Measurements from ENCODE around the gene SMIM9.
"Not testable (repeated sequence)": the region's sequence is repeated elsewhere in the genome, so short reads cannot be mapped to it uniquely, and the experiment has no call there.

The SMIM9 gene

GRCh38 chrX:154818916-154819770, 15.3 kb downstream of the SMIM9 start:
- peaks cover 4% of the 10 kb centered on the region for H3K9me3 ChIP-seq (ENCODE audit: severe bottlenecking)
- H3K27me3 ChIP-seq (ENCODE audit: insufficient read depth, low read depth, severe bottlenecking): peaks cover 7% of the 10 kb centered on the region
- no peak overlapping the region for H3K27ac ChIP-seq
- no peak overlapping the region for H3K4me3 ChIP-seq (ENCODE audit: low read depth, low read length)
- peak; percentile 30 for DNase-seq
- TF ChIP-seq CTCF (IDR thresholded peaks at IDR 0.05; ENCODE audit: low read depth, low read length): no peak
- no peaks in the 10 kb centered on the region for H3K36me3 ChIP-seq

GRCh38 chrX:154817048-154817618, 17.3 kb downstream of the SMIM9 start:
- H3K9me3 ChIP-seq (ENCODE audit: severe bottlenecking); DNase-seq; H3K36me3 ChIP-seq; H3K27ac ChIP-seq; H3K4me3 ChIP-seq (ENCODE audit: low read depth, low read length); H3K27me3 ChIP-seq (ENCODE audit: insufficient read depth, low read depth, severe bottlenecking): not testable (repeated sequence)

GRCh38 chrX:154816326-154816898, 18.1 kb downstream of the SMIM9 start:
- H3K27me3 ChIP-seq (ENCODE audit: insufficient read depth, low read depth, severe bottlenecking); DNase-seq; H3K4me3 ChIP-seq (ENCODE audit: low read depth, low read length); H3K36me3 ChIP-seq; H3K9me3 ChIP-seq (ENCODE audit: severe bottlenecking); H3K27ac ChIP-seq: not testable (repeated sequence)

- Histone ChIP-seq H3K4me3 (ENCODE audit: low read depth, low read length) (no peak overlapping the region), H3K36me3 (no peaks in the 10 kb centered on the region), H3K27ac (no peak overlapping the region), H3K27me3 (ENCODE audit: insufficient read depth, low read depth, severe bottlenecking) (peaks cover 3% of the 10 kb centered on the region), H3K9me3 (ENCODE audit: severe bottlenecking) (peaks cover 4% of the 10 kb centered on the region)
- no peak for TF ChIP-seq CTCF (IDR thresholded peaks at IDR 0.05; ENCODE audit: low read depth, low read length)
- DNase-seq: no peak
Measured at GRCh38 chrX:154815274-154815818, 19.1 kb downstream of the SMIM9 start.

- H3K36me3 ChIP-seq: no peaks in the 10 kb centered on the region
- no peak overlapping the region for H3K4me3 ChIP-seq (ENCODE audit: low read depth, low read length)
- peaks cover 3% of the 10 kb centered on the region for H3K27me3 ChIP-seq (ENCODE audit: insufficient read depth, low read depth, severe bottlenecking)
- no peak for TF ChIP-seq CTCF (IDR thresholded peaks at IDR 0.05; ENCODE audit: low read depth, low read length)
- H3K27ac ChIP-seq: no peak overlapping the region
- peaks cover 4% of the 10 kb centered on the region for H3K9me3 ChIP-seq (ENCODE audit: severe bottlenecking)
- DNase-seq: no peak
Measured at GRCh38 chrX:154813801-154814200, 20.7 kb downstream of the SMIM9 start.

GRCh38 chrX:154812341-154813101, 21.9 kb downstream of the SMIM9 start:
- Histone ChIP-seq H3K9me3 (ENCODE audit: severe bottlenecking) (peaks cover 6% of the 10 kb centered on the region), H3K27me3 (ENCODE audit: insufficient read depth, low read depth, severe bottlenecking) (peaks cover 3% of the 10 kb centered on the region), H3K4me3 (ENCODE audit: low read depth, low read length) (no peak overlapping the region), H3K36me3 (no peaks in the 10 kb centered on the region), H3K27ac (no peak overlapping the region)
- no peak for TF ChIP-seq CTCF (IDR thresholded peaks at IDR 0.05; ENCODE audit: low read depth, low read length)
- no peak for DNase-seq
